Glutamatergic neuron (in vitro differentiated cells): ENCODE results near the gene LRRC8D. TPM values are rescaled to one million over a fixed set of nuclear protein-coding genes. Genes with fewer than 3 reads are reported as not detected.

Experiments
- DNase-seq: peaks from one replicate; pipeline ENCODE4 v3.0.0; 2022
- H3K27ac Mint-ChIP-seq: one replicate; pipeline ENCODE4 v1.8.0; 2020; ENCODE audit warnings: mild to moderate bottlenecking, mixed read lengths, inconsistent platforms; ENCODE audit not compliant: unreplicated experiment
- H3K27me3 Mint-ChIP-seq: one replicate; pipeline ENCODE4 v1.8.0; 2020; ENCODE audit warnings: mild to moderate bottlenecking, moderate library complexity, mixed read lengths, inconsistent platforms; ENCODE audit not compliant: unreplicated experiment
- H3K36me3 Mint-ChIP-seq: one replicate; pipeline ENCODE4 v1.8.0; 2020; ENCODE audit warnings: mild to moderate bottlenecking, mixed read lengths, inconsistent platforms; ENCODE audit not compliant: unreplicated experiment
- H3K4me1 Mint-ChIP-seq: one replicate; pipeline ENCODE4 v1.8.0; 2020; ENCODE audit warnings: mild to moderate bottlenecking, low read depth, mixed read lengths, inconsistent platforms; ENCODE audit not compliant: unreplicated experiment
- H3K4me3 Mint-ChIP-seq: one replicate; pipeline ENCODE4 v1.8.0; 2020; ENCODE audit warnings: mild to moderate bottlenecking, mixed read lengths, inconsistent platforms; ENCODE audit not compliant: unreplicated experiment
- H3K9me3 Mint-ChIP-seq: one replicate; pipeline ENCODE4 v1.8.0; 2020; ENCODE audit warnings: mild to moderate bottlenecking, moderate library complexity, mixed read lengths, inconsistent platforms; ENCODE audit not compliant: unreplicated experiment
- CTCF ChIP-seq: fragments of 200-600 bp; sonication (generic); IDR thresholded peaks from one replicate; pipeline ENCODE4 v1.5.0; 2021; ENCODE audit not compliant: partially characterized antibody, unreplicated experiment
- total RNA-seq: library from RNA; stranded (reverse); fragmentation: NEBNext Ultra II Directional; extraction: Animal tissue kit (Norgen Biotek cat#: 25700); gene quantifications from one replicate; pipeline ENCODE4 v1.2.1, GENCODE V29; 2021; ENCODE audit not compliant: unreplicated experiment

LRRC8D gene
- total RNA-seq, 1 donor from 2014 or later = 54.9 TPM

DNA sequence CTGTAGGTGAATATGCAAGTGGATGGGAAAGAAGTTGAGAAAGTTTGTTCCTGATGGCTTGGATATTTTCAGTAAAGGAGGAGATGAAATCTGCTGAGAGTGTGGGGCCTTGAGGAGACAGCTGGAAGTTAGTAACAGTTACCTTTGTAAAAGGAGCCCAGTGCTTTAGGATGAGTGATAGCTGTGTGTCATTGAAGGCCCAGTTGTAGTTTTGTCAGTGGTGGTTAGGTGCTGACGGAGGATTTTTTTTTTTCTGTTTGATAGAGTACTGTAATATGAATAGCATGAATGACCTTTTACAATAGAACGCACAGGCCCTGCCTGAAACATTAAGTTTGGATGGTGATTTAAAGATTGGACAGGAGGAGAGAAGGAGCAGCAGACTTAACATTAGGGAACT is 33.3 kb downstream of the LRRC8D start:
- no peaks in the 10 kb centered on the region for H3K9me3 Mint-ChIP-seq
- no peak for TF ChIP-seq CTCF
- no peaks in the 10 kb centered on the region for H3K36me3 Mint-ChIP-seq

GRCh38 chr1:89855413-89856123 is 34.7 kb downstream of the LRRC8D start:
- no peak for DNase-seq
- no peak for TF ChIP-seq CTCF
- Mint-ChIP-seq H3K36me3 (no peaks in the 10 kb centered on the region), H3K4me3 (no peak overlapping the region), H3K27ac (no peak overlapping the region), H3K9me3 (no peaks in the 10 kb centered on the region), H3K27me3 (no peaks in the 10 kb centered on the region), H3K4me1 (peaks cover 2% of the 10 kb centered on the region)

More for the DNA sequence above, 33.3 kb downstream of the LRRC8D start:
- Mint-ChIP-seq H3K27me3 (no peaks in the 10 kb centered on the region), H3K27ac (no peak overlapping the region), H3K4me3 (no peak overlapping the region), H3K4me1 (peaks cover 2% of the 10 kb centered on the region)
- no peak for DNase-seq

DNA sequence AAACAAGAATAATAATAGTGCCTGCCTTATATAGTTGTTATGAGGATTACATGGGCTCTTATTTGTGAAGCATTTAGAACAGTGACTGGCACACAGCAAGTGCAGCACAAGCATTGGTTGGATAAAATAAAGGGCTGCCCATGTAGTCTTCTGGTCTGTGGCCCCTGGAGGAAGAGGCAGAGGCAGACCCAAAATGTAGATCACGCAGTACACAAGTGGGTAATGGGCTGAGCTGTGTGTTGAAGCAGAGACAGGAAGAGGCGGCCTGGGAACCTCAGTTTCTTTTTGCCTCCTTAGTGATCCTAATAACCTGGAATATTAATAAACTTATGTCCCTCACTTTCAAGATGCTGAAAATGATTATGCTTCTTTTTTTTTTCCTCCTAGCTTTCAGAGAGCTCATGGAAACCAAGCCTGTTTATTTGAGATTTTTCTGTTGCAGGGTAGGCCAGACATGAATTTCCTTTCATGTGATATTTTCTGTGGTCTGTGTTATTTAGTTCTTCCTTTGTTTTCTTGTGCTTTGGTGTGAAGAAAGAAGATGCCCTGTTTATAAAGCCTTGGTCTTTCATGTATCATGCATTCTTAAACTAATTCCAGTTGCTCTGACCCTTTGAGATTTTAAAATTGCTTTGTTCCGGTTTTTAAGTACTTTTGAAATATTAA is 42.5 kb downstream of the LRRC8D start:
- DNase-seq = no peak
- Mint-ChIP-seq H3K36me3 (no peaks in the 10 kb centered on the region), H3K27ac (no peak overlapping the region), H3K9me3 (no peaks in the 10 kb centered on the region), H3K4me3 (no peak overlapping the region), H3K4me1 (peaks cover 4% of the 10 kb centered on the region), H3K27me3 (no peaks in the 10 kb centered on the region)
- TF ChIP-seq CTCF = no peak

GRCh38 chr1:89865498-89866382 is 44.9 kb downstream of the LRRC8D start:
- TF ChIP-seq CTCF = no peak
- Mint-ChIP-seq H3K27me3 (peaks cover 2% of the 10 kb centered on the region), H3K9me3 (no peaks in the 10 kb centered on the region), H3K4me1 (peaks cover 4% of the 10 kb centered on the region), H3K27ac (no peak overlapping the region), H3K4me3 (no peak overlapping the region), H3K36me3 (peaks cover 6% of the 10 kb centered on the region)
- no peak for DNase-seq
